Activated B cell treated with CpG ODN at 0.5 μM for 24 hours (primary cell): ENCODE results near the gene B3GAT1. TPM values are rescaled to one million over a fixed set of nuclear protein-coding genes. Genes with fewer than 3 reads are reported as not detected.
A peak's percentile ranks its signal among the peaks of the same experiment; 100 is the strongest.

Experiments
- ATAC-seq: fragments of 200-7000 bp; cut with Tn5 transposase; one replicate; pipeline ENCODE4 v1.10.0; 2021; ENCODE audit warnings: low read depth, mild to moderate bottlenecking, moderate library complexity
- CTCF ChIA-PET: fragments of 350-600 bp; sonication (Branson Sonifier 250); formaldehyde crosslinking; loops from one replicate; lab custom pipeline; 2021; ENCODE audit warnings: antibody characterized with exemption; lab: Charles Lee
- POLR2A ChIA-PET: fragments of 350-600 bp; sonication (Branson Sonifier 250); formaldehyde crosslinking; loops from one replicate; lab custom pipeline; 2021; ENCODE audit warnings: antibody characterized with exemption; lab: Charles Lee
- DNase-seq: peaks from one replicate; pipeline ENCODE4 v3.0.0; 2022
- H3K27ac Mint-ChIP-seq: one replicate; pipeline ENCODE4 v1.8.0; 2020; ENCODE audit warnings: mixed read lengths
- H3K27me3 Mint-ChIP-seq: one replicate; pipeline ENCODE4 v1.8.0; 2021; ENCODE audit warnings: mixed read lengths
- H3K36me3 Mint-ChIP-seq: one replicate; pipeline ENCODE4 v1.8.0; 2021; ENCODE audit warnings: low read depth, mixed read lengths
- H3K4me1 Mint-ChIP-seq: one replicate; pipeline ENCODE4 v1.8.0; 2021; ENCODE audit warnings: mixed read lengths
- H3K4me3 Mint-ChIP-seq: one replicate; pipeline ENCODE4 v1.8.0; 2020; ENCODE audit warnings: mild to moderate bottlenecking, mixed read lengths
- H3K9me3 Mint-ChIP-seq: one replicate; pipeline ENCODE4 v1.8.0; 2020; ENCODE audit warnings: mixed read lengths
- intact Hi-C: fragments of 100-400 bp; cut with micrococcal nuclease; formaldehyde crosslinking; loops from one replicate; pipeline ENCODE4 v1.15.1; 2024
- total RNA-seq: library from RNA; stranded (reverse); gene quantifications from 2 replicates; pipeline ENCODE4 v1.2.3, GENCODE V29; 2022
- TF ChIP-seq, protein P1 (sequence below): fragments of 200-600 bp; IDR thresholded peaks from one replicate; pipeline ENCODE4 v1.8.0; 2022; ENCODE audit warnings: antibody characterized with exemption, mild to moderate bottlenecking

Gene B3GAT1
- total RNA-seq, 1 donor from 2014 or later = not detected

- TF ChIP-seq, protein P1, sequence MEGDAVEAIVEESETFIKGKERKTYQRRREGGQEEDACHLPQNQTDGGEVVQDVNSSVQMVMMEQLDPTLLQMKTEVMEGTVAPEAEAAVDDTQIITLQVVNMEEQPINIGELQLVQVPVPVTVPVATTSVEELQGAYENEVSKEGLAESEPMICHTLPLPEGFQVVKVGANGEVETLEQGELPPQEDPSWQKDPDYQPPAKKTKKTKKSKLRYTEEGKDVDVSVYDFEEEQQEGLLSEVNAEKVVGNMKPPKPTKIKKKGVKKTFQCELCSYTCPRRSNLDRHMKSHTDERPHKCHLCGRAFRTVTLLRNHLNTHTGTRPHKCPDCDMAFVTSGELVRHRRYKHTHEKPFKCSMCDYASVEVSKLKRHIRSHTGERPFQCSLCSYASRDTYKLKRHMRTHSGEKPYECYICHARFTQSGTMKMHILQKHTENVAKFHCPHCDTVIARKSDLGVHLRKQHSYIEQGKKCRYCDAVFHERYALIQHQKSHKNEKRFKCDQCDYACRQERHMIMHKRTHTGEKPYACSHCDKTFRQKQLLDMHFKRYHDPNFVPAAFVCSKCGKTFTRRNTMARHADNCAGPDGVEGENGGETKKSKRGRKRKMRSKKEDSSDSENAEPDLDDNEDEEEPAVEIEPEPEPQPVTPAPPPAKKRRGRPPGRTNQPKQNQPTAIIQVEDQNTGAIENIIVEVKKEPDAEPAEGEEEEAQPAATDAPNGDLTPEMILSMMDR = no peak
- Mint-ChIP-seq H3K4me1 (peaks cover 9% of the 10 kb centered on the region), H3K27ac (no peak overlapping the region), H3K27me3 (peaks cover 44% of the 10 kb centered on the region), H3K36me3 (no peaks in the 10 kb centered on the region), H3K4me3 (no peak overlapping the region), H3K9me3 (no peaks in the 10 kb centered on the region)
- no peak for DNase-seq
- no peak for ATAC-seq
- CTCF ChIA-PET = no interaction called here
- intact Hi-C loops = loop anchor here (5.0 kb wide), 1 partner anchor 56 kb away; the partner anchor contains the start of gene GLB1L3
- POLR2A ChIA-PET = no interaction called here
These were observed 78.7 kb downstream of the B3GAT1 start for GRCh38 chr11:134333312-134333711.

GRCh38 chr11:134332782-134333181, 79.3 kb downstream of the B3GAT1 start:
- H3K36me3 Mint-ChIP-seq = no peaks in the 10 kb centered on the region
- TF ChIP-seq, protein P1 = no peak
- H3K4me3 Mint-ChIP-seq = peak overlapping the region; percentile 68
- H3K9me3 Mint-ChIP-seq = no peaks in the 10 kb centered on the region
- ATAC-seq (no peak), DNase-seq (no peak)
- H3K4me1 Mint-ChIP-seq = peaks cover 9% of the 10 kb centered on the region
- H3K27ac Mint-ChIP-seq = no peak overlapping the region
- H3K27me3 Mint-ChIP-seq = peaks cover 44% of the 10 kb centered on the region
- CTCF ChIA-PET = no interaction called here
- POLR2A ChIA-PET = interaction anchor here (1.2 kb wide), 1 partner anchor 109 kb away, joined by 6 read pairs; the partner anchor contains the start of gene NCAPD3
- intact Hi-C loops = loop anchor here (5.0 kb wide), 1 partner anchor 55 kb away; the partner anchor contains the start of gene GLB1L3

DNA sequence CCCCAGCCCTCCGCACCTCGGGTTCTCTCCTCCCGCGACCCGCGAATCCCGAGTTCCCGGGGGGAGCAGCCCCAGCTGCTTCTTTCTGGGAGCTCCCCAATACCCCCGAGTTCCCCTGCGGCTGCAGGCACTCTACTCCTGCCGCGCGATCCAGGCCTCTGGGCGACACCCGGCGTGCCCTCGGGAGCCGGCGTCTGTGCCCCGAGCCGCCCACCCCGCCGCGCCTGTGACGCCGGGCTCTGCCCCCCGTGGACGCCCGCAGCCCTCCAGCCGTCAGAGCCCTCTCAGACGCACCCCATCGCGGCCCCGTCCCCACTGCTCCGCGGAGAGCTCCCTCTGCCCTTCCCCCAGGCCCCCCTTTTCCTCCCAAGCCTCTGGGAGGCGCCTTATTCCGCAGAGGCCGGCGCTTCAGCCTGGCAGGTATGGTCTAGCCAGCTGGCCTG, 79.8 kb downstream of the B3GAT1 start:
- peaks cover 9% of the 10 kb centered on the region for H3K4me1 Mint-ChIP-seq
- peaks cover 47% of the 10 kb centered on the region for H3K27me3 Mint-ChIP-seq
- no peaks in the 10 kb centered on the region for H3K9me3 Mint-ChIP-seq
- peak overlapping the region; percentile 75 for H3K4me3 Mint-ChIP-seq
- DNase-seq = no peak
- H3K27ac Mint-ChIP-seq = no peak overlapping the region
- CTCF ChIA-PET = no interaction called here
- intact Hi-C loops = loop anchor here (5.0 kb wide), 1 partner anchor 55 kb away; the partner anchor contains the start of gene GLB1L3
- POLR2A ChIA-PET = interaction anchor here (1.2 kb wide), 1 partner anchor 108 kb away, joined by 6 read pairs; the partner anchor contains the start of gene NCAPD3
- TF ChIP-seq, protein P1 = no peak
- H3K36me3 Mint-ChIP-seq = no peaks in the 10 kb centered on the region
- ATAC-seq = peak; percentile 19

DNA sequence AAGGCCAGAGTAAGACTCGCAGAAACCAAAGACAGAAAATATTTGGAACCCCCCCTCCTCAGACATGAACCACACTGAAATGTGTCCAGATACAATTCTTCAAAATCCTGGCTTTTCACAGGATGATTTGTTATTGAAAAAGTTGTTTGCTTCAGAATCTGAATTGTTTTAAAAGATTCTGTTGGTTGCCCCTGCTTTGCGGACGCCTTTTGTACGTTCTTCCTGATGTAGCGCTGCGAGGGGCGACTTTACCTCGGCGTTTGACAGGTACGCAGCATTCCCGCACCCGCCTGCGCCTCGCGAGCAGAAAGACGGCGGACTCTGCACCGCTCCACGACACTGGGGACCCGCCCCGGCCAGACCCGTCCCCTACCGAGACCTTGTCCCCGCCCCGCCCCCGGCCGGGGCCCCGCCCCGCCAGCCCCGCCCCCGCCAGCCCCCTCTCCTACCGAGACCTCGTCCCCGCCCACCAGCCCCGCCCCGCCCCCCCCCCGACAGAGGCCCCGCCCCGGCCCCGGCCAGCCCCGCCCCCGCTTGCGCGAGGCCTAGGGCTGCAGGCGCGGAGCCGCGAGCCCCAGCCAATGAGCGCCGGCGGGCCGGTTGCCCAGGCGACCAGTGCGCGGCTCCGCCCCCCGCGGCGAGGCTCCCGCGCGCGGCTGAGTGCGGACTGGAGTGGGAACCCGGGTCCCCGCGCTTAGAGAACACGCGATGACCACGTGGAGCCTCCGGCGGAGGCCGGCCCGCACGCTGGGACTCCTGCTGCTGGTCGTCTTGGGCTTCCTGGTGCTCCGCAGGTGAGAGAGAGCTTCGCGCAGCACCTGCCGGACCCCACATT, 80.5 kb downstream of the B3GAT1 start, which contains the start of gene GLB1L2:
Gene GLB1L2 (plus strand): TSS at position 635 of the 835 bp plus-strand sequence. CDS start 74 bp downstream, at position 709.
- Mint-ChIP-seq H3K27ac (no peak within 1 kb of the TSS), H3K27me3 (peaks cover 48% of the 10 kb centered on the region), H3K4me1 (peaks cover 9% of the 10 kb centered on the region), H3K36me3 (no peaks in the 10 kb centered on the region), H3K9me3 (no peaks in the 10 kb centered on the region), H3K4me3 (peak within 1 kb of the TSS; percentile 80)
- DNase-seq (peak; percentile 69), ATAC-seq (peak; percentile 96)
- POLR2A ChIA-PET = interaction anchor here (1.2 kb wide), 1 partner anchor 108 kb away, joined by 6 read pairs; the partner anchor contains the start of gene NCAPD3
- intact Hi-C loops = loop anchor here (1.0 to 5.0 kb wide), 3 partner anchors 54 to 107 kb away; partner anchors contain the start of genes ACAD8, GLB1L3, THYN1 and VPS26B
- TF ChIP-seq, protein P1 = no peak
- CTCF ChIA-PET = no interaction called here
